ENCODE data around the gene TTLL5.

- no peak for TF ChIP-seq CTCF (conservative IDR thresholded peaks at IDR 0.05 in 1 of 2, IDR thresholded peaks at IDR 0.05 in 1 of 2; ENCODE audit: low read depth in 1 of 2, low read length in 2 of 2)
- TF ChIP-seq EZH2 (IDR thresholded peaks at IDR 0.05; ENCODE audit: low read length, missing control alignments) = no peak
Observed at GRCh38 chr14:75826599-75826998, 165.6 kb downstream of the TTLL5 start.
